NCI-H1092 treated with DMSO at 0.1 percent for 48 hours (cell line): Measurements from ENCODE around the gene NPM3.

Experiments
- DNase-seq: peaks from one replicate; lab custom pipeline; 2025; lab: John Stamatoyannopoulos, UW

Gene NPM3

GRCh38 chr10:101758858-101759257 is 24.4 kb downstream of the NPM3 start:
- no peak for DNase-seq

- no peak for DNase-seq
These were observed 31.0 kb downstream of the NPM3 start for GRCh38 chr10:101752241-101752640.

- DNase-seq, result no peak
These were observed 33.9 kb downstream of the NPM3 start for GRCh38 chr10:101749047-101750016.

- DNase-seq, result no peak
These were observed 34.8 kb downstream of the NPM3 start for GRCh38 chr10:101748496-101748895.

- DNase-seq, result no peak
These were observed 38.1 kb downstream of the NPM3 start for GRCh38 chr10:101745074-101745696.

- no peak for DNase-seq
These were observed 39.0 kb downstream of the NPM3 start for GRCh38 chr10:101744267-101744666.

GRCh38 chr10:101741938-101742337 is 41.3 kb downstream of the NPM3 start:
- DNase-seq, result no peak

GRCh38 chr10:101736666-101737065 is 46.6 kb downstream of the NPM3 start:
- no peak for DNase-seq

- DNase-seq, result no peak
These were observed 51.1 kb downstream of the NPM3 start for GRCh38 chr10:101732096-101732495.
